Measurements from ENCODE around the gene ENOX1.

Gene ENOX1

DNA sequence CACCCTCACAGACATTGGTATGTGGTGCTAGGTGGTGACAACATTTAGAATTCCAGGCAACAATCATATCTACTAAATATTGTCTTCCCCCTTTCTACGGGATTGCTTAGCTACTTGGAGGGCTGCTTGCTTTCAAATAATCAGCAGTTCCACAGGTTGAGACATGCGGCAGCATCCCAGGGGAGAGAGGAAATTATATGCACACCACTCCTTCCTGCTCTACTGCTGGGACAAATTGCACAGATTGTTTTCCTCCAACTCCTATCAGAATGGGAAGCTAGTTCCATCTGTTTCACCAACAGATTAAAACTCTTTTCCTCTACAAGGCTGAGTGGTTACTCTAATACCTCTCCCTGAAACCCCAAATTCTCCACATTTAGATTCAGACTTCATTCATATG lies 488.0 kb downstream of the ENOX1 start:
- no peak for DNase-seq

DNA sequence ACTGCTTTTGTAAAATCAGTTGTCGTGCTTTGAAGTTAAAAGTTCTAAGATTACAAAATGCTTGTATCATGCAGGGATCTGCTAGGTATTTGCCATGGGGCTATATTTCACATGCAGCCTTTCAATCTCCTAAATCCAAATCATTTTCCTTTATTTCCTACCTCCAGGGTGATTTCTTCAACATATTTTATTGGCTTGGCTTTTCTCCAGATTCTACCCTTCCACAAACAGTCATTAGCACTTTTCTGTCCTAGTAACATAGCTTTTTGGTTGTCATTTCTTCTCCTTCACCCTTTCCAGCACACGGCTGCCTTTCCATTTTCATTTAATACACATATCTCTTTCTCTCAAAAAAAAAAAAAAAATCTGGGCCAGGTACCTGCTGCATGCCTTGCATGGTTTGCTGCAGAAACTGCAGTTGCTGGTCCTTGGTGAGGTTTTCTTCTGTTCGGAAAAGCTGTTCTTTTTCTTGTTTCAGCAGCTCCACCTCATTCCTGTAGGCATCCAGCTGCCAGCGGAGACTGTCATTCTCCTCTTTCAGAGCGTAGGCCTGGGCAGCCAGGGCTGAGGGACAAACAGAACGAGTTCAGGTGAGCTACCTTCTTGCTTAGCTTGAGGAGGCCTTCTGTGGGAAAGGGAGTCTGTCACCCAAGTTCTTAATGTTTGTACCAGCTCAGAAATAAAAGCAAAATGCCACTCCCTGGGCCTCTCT lies 488.6 kb downstream of the ENOX1 start:
- DNase-seq, result no peak

GRCh38 chr13:43295825-43296564 lies 490.8 kb downstream of the ENOX1 start:
- DNase-seq, result no peak

GRCh38 chr13:43295321-43295720 lies 491.5 kb downstream of the ENOX1 start:
- no peak for DNase-seq

DNA sequence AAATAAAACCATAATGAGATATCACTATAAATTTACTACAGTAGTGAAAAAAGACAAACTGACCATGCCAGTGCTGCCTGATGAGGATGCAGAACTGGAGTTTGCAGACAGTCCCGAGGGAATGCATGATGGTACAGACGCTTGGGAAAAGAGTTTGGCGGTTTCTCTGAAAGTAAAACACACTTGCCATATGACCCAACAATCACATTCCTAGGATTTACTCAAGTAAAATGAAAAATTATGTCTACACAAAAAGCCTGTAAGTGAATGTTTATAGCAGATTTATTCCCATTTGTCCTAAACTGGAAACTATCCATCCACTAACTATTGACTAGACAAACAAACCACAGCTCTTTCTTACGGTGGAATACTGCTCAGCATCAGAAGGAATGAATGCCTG lies 492.4 kb downstream of the ENOX1 start:
- no peak for DNase-seq

GRCh38 chr13:43293986-43294385 lies 492.8 kb downstream of the ENOX1 start:
- DNase-seq, result no peak

DNA sequence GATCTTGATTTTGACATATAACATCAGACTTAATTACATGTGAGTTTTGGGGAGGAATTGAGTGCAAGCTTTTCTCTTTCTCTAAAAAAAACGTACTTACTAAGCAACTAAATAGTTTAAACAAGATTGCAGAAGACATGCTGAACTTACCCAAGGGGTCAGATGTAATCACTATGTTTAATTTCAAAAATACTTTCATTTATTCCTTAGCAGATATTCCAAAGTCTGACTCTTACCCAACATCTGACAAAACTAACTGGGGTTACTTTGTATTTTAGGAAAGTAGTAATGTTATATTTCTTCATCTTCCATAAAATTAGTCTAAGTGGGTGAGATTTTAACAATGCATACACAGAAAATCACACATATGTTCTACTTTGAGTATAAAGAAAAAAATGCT lies 493.2 kb downstream of the ENOX1 start:
- no peak for DNase-seq

GRCh38 chr13:43293008-43293407 lies 493.8 kb downstream of the ENOX1 start:
- no peak for DNase-seq

GRCh38 chr13:43291287-43292060 lies 495.3 kb downstream of the ENOX1 start:
- no peak for DNase-seq

DNA sequence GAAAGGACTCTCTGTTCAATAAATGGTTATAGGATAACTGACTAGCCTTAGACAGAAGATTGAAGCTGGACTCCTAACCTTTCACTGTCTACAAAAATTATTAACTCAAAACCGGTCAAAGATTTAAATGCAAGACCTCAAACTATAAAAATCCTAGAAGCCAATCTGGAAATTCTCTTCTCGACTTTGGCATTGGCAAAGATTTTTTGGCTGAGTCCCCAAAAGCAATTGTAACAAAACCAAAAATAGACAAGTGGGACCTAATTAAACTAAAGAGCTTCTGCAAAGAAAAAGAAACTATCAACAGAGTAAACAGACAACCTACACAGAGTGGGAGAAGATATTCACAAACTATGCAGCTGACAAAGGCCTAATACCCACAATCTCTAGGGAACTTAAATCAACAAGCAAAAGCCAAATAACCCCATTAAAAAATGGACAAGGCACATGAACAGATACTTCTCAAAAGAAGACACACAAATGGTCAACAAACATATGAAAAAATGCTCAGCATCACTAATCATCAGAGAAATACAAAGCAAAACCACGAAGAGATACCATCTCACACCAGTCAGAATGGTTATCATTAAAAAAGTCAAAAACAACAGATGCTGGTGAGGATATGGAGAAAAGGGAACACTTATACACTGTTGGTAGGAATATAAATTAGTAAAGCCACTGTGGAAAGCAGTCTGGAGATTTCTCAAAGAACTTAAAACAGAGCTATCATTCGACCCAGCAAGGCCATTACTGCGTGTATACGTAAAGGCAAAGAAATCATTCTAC lies 497.1 kb downstream of the ENOX1 start:
- no peak for DNase-seq

DNA sequence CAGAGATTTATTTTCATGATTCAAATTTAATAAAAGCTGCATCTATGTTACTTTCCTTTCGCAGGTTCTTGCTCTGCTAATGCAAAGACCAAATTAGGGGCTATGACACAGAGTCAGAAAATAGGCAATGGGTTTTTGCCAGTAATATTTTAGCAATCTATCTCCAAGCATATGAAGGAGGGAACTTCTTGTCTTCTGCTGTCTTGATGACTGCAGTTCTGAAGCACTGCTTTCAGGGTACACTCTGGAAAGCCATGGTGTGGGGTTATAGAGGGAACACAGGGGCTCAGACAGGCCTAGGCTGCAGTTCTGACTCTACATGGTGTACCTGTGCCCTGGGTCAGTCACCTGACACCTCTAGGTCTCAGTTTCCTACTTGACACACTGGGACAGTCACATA lies 500.0 kb downstream of the ENOX1 start:
- no peak for DNase-seq

GRCh38 chr13:43285933-43286597 lies 500.7 kb downstream of the ENOX1 start:
- DNase-seq, result no peak

GRCh38 chr13:43284162-43284561 lies 502.6 kb downstream of the ENOX1 start:
- DNase-seq, result no peak

- no peak for DNase-seq
Observed at GRCh38 chr13:43279696-43280095, 507.1 kb downstream of the ENOX1 start.

DNA sequence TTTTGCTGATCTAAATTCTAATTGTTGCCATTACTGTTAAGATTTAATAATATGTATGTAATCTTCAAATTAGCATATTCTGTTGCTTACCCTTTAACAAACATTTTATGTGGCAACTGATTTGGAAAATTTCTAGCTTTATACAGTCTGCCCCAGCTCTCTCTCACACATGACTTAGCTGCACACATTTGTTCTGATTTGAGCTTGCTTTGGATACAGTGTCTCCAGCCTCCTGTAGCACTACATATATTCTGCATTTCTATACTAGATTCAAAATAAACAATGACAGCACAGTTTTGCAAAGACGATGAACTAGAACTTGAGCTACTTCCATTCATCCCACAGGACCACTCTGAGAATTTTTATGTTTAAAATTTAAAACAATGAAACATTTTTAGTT lies 508.6 kb downstream of the ENOX1 start:
- no peak for DNase-seq

GRCh38 chr13:43277142-43277541 lies 509.6 kb downstream of the ENOX1 start:
- no peak for DNase-seq

DNA sequence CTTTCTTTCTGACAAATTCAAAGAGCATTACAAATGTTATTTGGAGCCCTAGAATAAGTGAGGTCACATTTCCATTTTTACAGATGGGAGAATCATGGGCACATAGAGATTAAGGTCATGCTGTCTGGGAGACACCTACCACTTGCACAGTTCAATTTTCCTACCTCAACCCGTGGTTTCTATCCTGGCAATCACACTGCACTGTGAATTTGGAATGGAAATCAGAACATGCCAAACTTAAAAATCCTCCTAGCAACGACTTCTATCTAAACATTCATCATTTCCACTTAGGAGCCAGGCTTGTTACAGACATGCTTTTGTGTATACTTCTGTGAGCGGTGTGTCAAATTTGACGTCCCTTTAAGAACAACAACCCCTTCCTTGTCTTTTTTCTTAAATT lies 511.9 kb downstream of the ENOX1 start:
- DNase-seq, result no peak

GRCh38 chr13:43273362-43273761 lies 513.4 kb downstream of the ENOX1 start:
- no peak for DNase-seq

- DNase-seq, result no peak
Observed at GRCh38 chr13:43272851-43273250, 513.9 kb downstream of the ENOX1 start.

DNA sequence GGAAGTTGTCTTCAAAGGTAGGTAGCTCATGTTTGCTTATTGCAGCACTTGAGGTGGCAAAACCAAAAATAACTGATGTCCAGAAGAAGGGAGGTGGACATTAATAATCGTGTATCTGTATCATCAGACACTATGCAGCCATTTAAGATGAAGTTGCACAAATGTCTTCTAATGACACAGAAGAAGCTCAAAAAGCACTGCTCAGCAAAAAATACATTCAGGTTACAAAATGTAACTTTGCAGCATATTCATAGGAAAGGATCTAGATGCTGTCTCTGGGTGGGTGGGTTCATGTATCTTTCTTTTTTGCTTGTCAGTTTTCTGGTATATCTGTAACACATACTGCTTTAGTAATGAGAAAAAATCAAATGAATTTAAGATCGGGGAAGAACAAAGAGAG lies 515.6 kb downstream of the ENOX1 start:
- DNase-seq, result no peak

GRCh38 chr13:43270130-43270830 lies 516.5 kb downstream of the ENOX1 start:
- no peak for DNase-seq

GRCh38 chr13:43269037-43269481 lies 517.7 kb downstream of the ENOX1 start:
- no peak for DNase-seq

Measured in activated CD4-positive, alpha-beta T cell treated with anti-CD3 and anti-CD28 coated beads, Interleukin-2, amount 50 U/mL, for 4 hours (primary cell).